ENCODE measurements around the gene DDX54.
"Not testable (repeated sequence)": the region's sequence is repeated elsewhere in the genome, so short reads cannot be mapped to it uniquely, and the experiment has no call there.

DDX54 gene

DNA sequence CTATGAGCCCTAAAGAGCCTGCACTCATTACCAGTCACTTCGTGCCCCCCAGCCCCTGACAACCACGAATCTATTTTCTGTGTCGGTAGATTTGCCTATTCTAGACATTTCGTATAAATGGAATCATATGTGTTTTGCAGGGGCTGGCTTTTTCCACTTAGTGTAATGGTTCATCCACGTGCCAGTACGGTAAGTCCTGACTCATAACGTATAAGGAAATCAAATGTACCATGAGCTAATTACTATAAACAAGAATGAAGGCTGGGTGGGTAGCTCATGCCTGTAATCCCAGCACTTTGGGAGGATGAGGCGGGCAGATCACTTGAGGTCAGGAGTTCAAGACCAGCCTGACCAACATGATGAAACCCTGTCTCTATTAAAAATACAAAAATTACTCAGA, 67.6 kb downstream of the DDX54 start:
- 81% methylated on average over 7 of the region's 8 CpGs for WGBS
- H3K4me3 ChIP-seq (ENCODE audit: insufficient read depth in 1 of 2, low read depth in 1 of 2, low read length in 2 of 2); H3K4me2 ChIP-seq (ENCODE audit: low read length, poor library complexity, severe bottlenecking); H3K18ac ChIP-seq (ENCODE audit: low read depth in 1 of 2, low read length in 2 of 2); H3K14ac ChIP-seq (ENCODE audit: low read length in 2 of 2); H3K9me3 ChIP-seq (ENCODE audit: control insufficient read depth, low read length); H3K9ac ChIP-seq (ENCODE audit: low read length); H3K23ac ChIP-seq (ENCODE audit: low read length in 2 of 2); H2BK12ac ChIP-seq (ENCODE audit: low read length in 2 of 2); H4K8ac ChIP-seq (ENCODE audit: low read length); H3K36me3 ChIP-seq (ENCODE audit: control insufficient read depth in 1 of 2, insufficient read depth in 2 of 2, low read depth in 1 of 2, low read length in 2 of 2); H3K4me1 ChIP-seq (ENCODE audit: control insufficient read depth, insufficient read depth, low read depth, low read length); H2BK15ac ChIP-seq (ENCODE audit: low read depth, poor library complexity, severe bottlenecking); H2AK5ac ChIP-seq (ENCODE audit: low read length, severe bottlenecking); H2BK120ac ChIP-seq (ENCODE audit: low read depth, low read length); H2BK5ac ChIP-seq (ENCODE audit: low read depth, low read length, poor library complexity, severe bottlenecking); H4K91ac ChIP-seq (ENCODE audit: low read length); H3K79me1 ChIP-seq (replicated peaks; ENCODE audit: low read length, poor library complexity, severe bottlenecking); H3K27ac ChIP-seq (ENCODE audit: low read length, poor library complexity, severe bottlenecking); H2AFZ ChIP-seq (ENCODE audit: low read depth, low read length); DNase-seq; H3K4ac ChIP-seq (ENCODE audit: low read depth in 1 of 2, low read length in 2 of 2): not testable (repeated sequence)
- H3K27me3 ChIP-seq (ENCODE audit: control insufficient read depth in 1 of 2, insufficient read depth in 1 of 2, low read length in 2 of 2): peaks cover 26 to 56% of the 10 kb centered on the region in 2 experiments

DNA sequence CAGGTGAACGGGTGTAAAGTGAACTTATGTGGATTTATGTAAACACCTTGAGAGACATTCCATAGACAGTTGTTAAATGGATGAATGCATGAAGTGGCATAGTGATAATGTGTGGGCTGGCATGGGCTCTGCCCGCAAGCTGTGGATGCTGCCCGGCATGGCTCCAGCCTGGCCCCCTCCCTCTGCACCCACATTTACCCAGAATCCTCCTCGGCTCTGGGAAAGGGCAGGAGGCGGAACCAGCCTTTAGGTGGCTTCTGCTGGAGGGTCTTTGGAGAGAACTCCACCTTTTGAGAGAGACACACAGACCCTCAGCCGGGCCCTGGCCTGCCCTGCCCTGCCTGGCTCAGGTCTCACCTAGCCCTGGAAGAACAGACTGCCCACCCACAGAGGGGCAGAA, 68.4 kb downstream of the DDX54 start:
- H3K23ac ChIP-seq (ENCODE audit: low read length in 2 of 2): no peak overlapping the region
- H3K4me3 ChIP-seq (ENCODE audit: insufficient read depth in 1 of 2, low read depth in 1 of 2, low read length in 2 of 2): no peak overlapping the region
- no peak overlapping the region for H2AK5ac ChIP-seq (ENCODE audit: low read length, severe bottlenecking)
- H3K18ac ChIP-seq (ENCODE audit: low read depth in 1 of 2, low read length in 2 of 2): no peak overlapping the region
- no peak overlapping the region for H2BK5ac ChIP-seq (ENCODE audit: low read depth, low read length, poor library complexity, severe bottlenecking)
- no peak overlapping the region for H2BK15ac ChIP-seq (ENCODE audit: low read depth, poor library complexity, severe bottlenecking)
- no peaks in the 10 kb centered on the region for H3K36me3 ChIP-seq (ENCODE audit: control insufficient read depth in 1 of 2, insufficient read depth in 2 of 2, low read depth in 1 of 2, low read length in 2 of 2)
- no peak overlapping the region for H2AFZ ChIP-seq (ENCODE audit: low read depth, low read length)
- DNase-seq: no peak
- H3K4me1 ChIP-seq (ENCODE audit: control insufficient read depth, insufficient read depth, low read depth, low read length): no peaks in the 10 kb centered on the region
- no peak overlapping the region for H3K27ac ChIP-seq (ENCODE audit: low read length, poor library complexity, severe bottlenecking)
- H2BK12ac ChIP-seq (ENCODE audit: low read length in 2 of 2): no peak overlapping the region
- no peak overlapping the region for H4K8ac ChIP-seq (ENCODE audit: low read length)
- 72% methylated on average over 6 of the region's 6 CpGs for WGBS
- H3K4me2 ChIP-seq (ENCODE audit: low read length, poor library complexity, severe bottlenecking): no peak overlapping the region
- H3K4ac ChIP-seq (ENCODE audit: low read depth in 1 of 2, low read length in 2 of 2): no peak overlapping the region
- no peak overlapping the region for H4K91ac ChIP-seq (ENCODE audit: low read length)
- no peak overlapping the region for H3K9ac ChIP-seq (ENCODE audit: low read length)
- peaks cover 22 to 56% of the 10 kb centered on the region in 2 experiments for H3K27me3 ChIP-seq (ENCODE audit: control insufficient read depth in 1 of 2, insufficient read depth in 1 of 2, low read length in 2 of 2)
- H3K9me3 ChIP-seq (ENCODE audit: control insufficient read depth, low read length): no peaks in the 10 kb centered on the region
- H2BK120ac ChIP-seq (ENCODE audit: low read depth, low read length): no peak overlapping the region
- no peaks in the 10 kb centered on the region for H3K79me1 ChIP-seq (replicated peaks; ENCODE audit: low read length, poor library complexity, severe bottlenecking)
- H3K14ac ChIP-seq (ENCODE audit: low read length in 2 of 2): no peak overlapping the region

DNA sequence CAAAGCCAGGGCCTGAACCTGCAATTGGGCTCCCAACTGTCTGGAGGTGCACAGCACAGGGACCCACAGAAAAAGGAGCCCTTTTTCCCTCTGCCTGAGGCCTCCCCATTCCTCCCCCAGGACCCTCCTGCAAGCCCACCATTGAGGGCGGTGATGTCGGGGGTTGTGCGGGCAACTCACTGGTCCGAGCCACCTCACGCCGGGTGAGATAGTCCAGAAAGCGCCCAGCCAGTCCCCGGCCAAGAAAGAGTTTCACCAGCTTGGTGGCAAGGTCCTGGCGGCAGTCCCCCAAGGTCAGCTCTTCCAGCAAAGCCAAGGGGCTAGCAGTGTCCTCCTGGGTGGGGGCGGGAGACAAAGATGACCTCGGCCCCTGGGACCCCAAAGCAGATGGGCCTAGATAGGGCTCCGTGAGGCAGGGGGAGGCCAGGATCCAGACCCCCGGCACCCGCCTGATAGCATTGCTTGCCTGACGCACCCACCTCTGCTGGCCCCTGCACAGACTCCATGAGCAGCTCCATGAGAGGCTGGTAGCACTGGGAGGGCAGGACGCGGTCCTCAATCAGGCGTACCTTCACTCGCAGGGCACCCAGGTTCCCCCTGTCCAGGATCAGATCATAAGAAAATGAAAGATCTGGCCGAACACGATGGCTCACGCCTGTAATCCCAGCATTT, 69.7 kb downstream of the DDX54 start:
- 80% methylated on average over 22 of the region's 22 CpGs for WGBS
- Histone ChIP-seq H3K27ac (ENCODE audit: low read length, poor library complexity, severe bottlenecking) (no peak overlapping the region), H2AFZ (ENCODE audit: low read depth, low read length) (no peak overlapping the region), H2BK12ac (ENCODE audit: low read length in 2 of 2) (no peak overlapping the region), H3K27me3 (ENCODE audit: control insufficient read depth in 1 of 2, insufficient read depth in 1 of 2, low read length in 2 of 2) (peaks cover 20 to 48% of the 10 kb centered on the region in 2 experiments), H3K36me3 (ENCODE audit: control insufficient read depth in 1 of 2, insufficient read depth in 2 of 2, low read depth in 1 of 2, low read length in 2 of 2) (no peaks in the 10 kb centered on the region), H3K79me1 (replicated peaks; ENCODE audit: low read length, poor library complexity, severe bottlenecking) (no peaks in the 10 kb centered on the region), H3K18ac (ENCODE audit: low read depth in 1 of 2, low read length in 2 of 2) (no peak overlapping the region), H2AK5ac (ENCODE audit: low read length, severe bottlenecking) (no peak overlapping the region), H3K23ac (ENCODE audit: low read length in 2 of 2) (no peak overlapping the region), H2BK15ac (ENCODE audit: low read depth, poor library complexity, severe bottlenecking) (no peak overlapping the region), H2BK5ac (ENCODE audit: low read depth, low read length, poor library complexity, severe bottlenecking) (no peak overlapping the region), H3K9ac (ENCODE audit: low read length) (no peak overlapping the region), H3K4ac (ENCODE audit: low read depth in 1 of 2, low read length in 2 of 2) (no peak overlapping the region), H3K14ac (ENCODE audit: low read length in 2 of 2) (no peak overlapping the region), H3K9me3 (ENCODE audit: control insufficient read depth, low read length) (no peaks in the 10 kb centered on the region), H4K91ac (ENCODE audit: low read length) (no peak overlapping the region), H3K4me3 (ENCODE audit: insufficient read depth in 1 of 2, low read depth in 1 of 2, low read length in 2 of 2) (no peak overlapping the region), H3K4me1 (ENCODE audit: control insufficient read depth, insufficient read depth, low read depth, low read length) (no peaks in the 10 kb centered on the region), H2BK120ac (ENCODE audit: low read depth, low read length) (no peak overlapping the region), H3K4me2 (ENCODE audit: low read length, poor library complexity, severe bottlenecking) (no peak overlapping the region), H4K8ac (ENCODE audit: low read length) (no peak overlapping the region)
- no peak for DNase-seq

DNA sequence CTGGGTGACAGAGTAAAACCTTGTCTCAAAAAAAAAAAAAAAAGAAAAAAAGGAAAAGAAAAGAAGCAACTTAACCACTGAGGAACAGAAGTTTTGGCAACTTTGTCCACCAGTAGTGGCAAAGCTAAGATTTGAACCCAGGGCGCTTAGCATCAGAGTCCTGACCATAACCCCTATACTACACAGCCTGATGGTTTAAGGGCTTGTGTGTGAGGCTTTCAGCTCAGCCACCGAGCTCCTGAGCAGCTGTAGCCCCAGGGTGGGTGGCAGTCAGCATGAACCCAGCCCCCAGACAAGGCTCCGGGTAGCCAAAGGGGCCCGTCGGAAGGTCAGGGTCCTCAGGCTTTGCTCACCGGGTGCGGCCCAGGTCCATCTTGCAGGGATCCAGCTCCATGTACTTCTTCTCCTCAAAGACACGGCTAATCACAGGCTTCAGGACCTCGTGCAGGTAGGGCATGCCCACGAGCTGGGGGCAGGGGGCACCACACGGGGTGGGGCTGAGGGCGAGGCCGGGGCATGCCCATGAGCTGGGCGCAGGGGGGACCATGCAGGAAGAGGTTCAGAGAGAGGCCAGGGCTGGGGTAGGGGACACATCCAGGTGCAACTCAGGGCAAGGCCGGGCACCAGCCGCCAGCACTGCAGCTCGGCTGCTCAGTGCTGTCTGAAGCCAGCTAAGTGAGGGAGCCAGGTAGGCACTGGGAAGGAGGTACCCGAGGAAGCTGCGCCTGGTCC, 70.7 kb downstream of the DDX54 start:
- no peak overlapping the region for H3K4me3 ChIP-seq (ENCODE audit: insufficient read depth in 1 of 2, low read depth in 1 of 2, low read length in 2 of 2)
- no peak overlapping the region for H3K4ac ChIP-seq (ENCODE audit: low read depth in 1 of 2, low read length in 2 of 2)
- H3K36me3 ChIP-seq (ENCODE audit: control insufficient read depth in 1 of 2, insufficient read depth in 2 of 2, low read depth in 1 of 2, low read length in 2 of 2): no peaks in the 10 kb centered on the region
- peaks cover 15 to 48% of the 10 kb centered on the region in 2 experiments for H3K27me3 ChIP-seq (ENCODE audit: control insufficient read depth in 1 of 2, insufficient read depth in 1 of 2, low read length in 2 of 2)
- H2AK5ac ChIP-seq (ENCODE audit: low read length, severe bottlenecking): no peak overlapping the region
- H2BK12ac ChIP-seq (ENCODE audit: low read length in 2 of 2): no peak overlapping the region
- no peaks in the 10 kb centered on the region for H3K79me1 ChIP-seq (replicated peaks; ENCODE audit: low read length, poor library complexity, severe bottlenecking)
- H3K23ac ChIP-seq (ENCODE audit: low read length in 2 of 2): no peak overlapping the region
- DNase-seq: no peak
- H3K18ac ChIP-seq (ENCODE audit: low read depth in 1 of 2, low read length in 2 of 2): no peak overlapping the region
- H4K91ac ChIP-seq (ENCODE audit: low read length): no peak overlapping the region
- H3K4me1 ChIP-seq (ENCODE audit: control insufficient read depth, insufficient read depth, low read depth, low read length): no peaks in the 10 kb centered on the region
- no peak overlapping the region for H4K8ac ChIP-seq (ENCODE audit: low read length)
- no peak overlapping the region for H2AFZ ChIP-seq (ENCODE audit: low read depth, low read length)
- no peak overlapping the region for H3K9ac ChIP-seq (ENCODE audit: low read length)
- 81% methylated on average over 19 of the region's 19 CpGs for WGBS
- H3K27ac ChIP-seq (ENCODE audit: low read length, poor library complexity, severe bottlenecking): no peak overlapping the region
- no peak overlapping the region for H2BK5ac ChIP-seq (ENCODE audit: low read depth, low read length, poor library complexity, severe bottlenecking)
- no peak overlapping the region for H2BK15ac ChIP-seq (ENCODE audit: low read depth, poor library complexity, severe bottlenecking)
- no peaks in the 10 kb centered on the region for H3K9me3 ChIP-seq (ENCODE audit: control insufficient read depth, low read length)
- H3K4me2 ChIP-seq (ENCODE audit: low read length, poor library complexity, severe bottlenecking): no peak overlapping the region
- no peak overlapping the region for H2BK120ac ChIP-seq (ENCODE audit: low read depth, low read length)
- H3K14ac ChIP-seq (ENCODE audit: low read length in 2 of 2): no peak overlapping the region

Measured in mesenchymal stem cell (in vitro differentiated cells and primary cell).